Adrenal gland (tissue), 12 donors: ENCODE results near the gene KCTD20. TPM values are rescaled to one million over a fixed set of nuclear protein-coding genes. Genes with fewer than 3 reads are reported as not detected.

Experiments
- DNase-seq, 7 donors: peaks; one replicate each; pipeline ENCODE4 v3.0.0-alpha.2; 2019 to 2020
- H3K27ac ChIP-seq, 5 donors: fragments of 200-600 bp; sonication (generic) in 4 of 5; 1 replicate in 3 of 5; 2 replicates in 2 of 5; pipeline versions ENCODE4 v1.5.1 to v1.8.0; 2016 to 2020; ENCODE audit warnings: mild to moderate bottlenecking in 1 of 5
- H3K27me3 ChIP-seq: fragments of 200-600 bp; 2 replicates; pipeline ENCODE4 v1.8.0; 2021
- H3K36me3 ChIP-seq, 2 donors: fragments of 200-600 bp; replicated peaks in 1 of 2; 1 replicate in 1 of 2; 2 replicates in 1 of 2; pipeline versions ENCODE4 v1.5.1 to v1.8.0; 2018 to 2022
- H3K4me1 ChIP-seq, 2 donors: fragments of 200-600 bp; replicated peaks in 1 of 2; 1 replicate in 1 of 2; 2 replicates in 1 of 2; pipeline versions ENCODE4 v1.5.1 to v1.8.0; 2018 to 2021
- H3K4me3 ChIP-seq, 4 donors: fragments of 200-600 bp; sonication (generic) in 3 of 4; one replicate each; pipeline ENCODE4 v1.5.1; 2016 to 2018
- H3K9me3 ChIP-seq, 3 donors: fragments of 200-600 bp; sonication (generic) in 1 of 3; replicated peaks in 1 of 3; 1 replicate in 2 of 3; 2 replicates in 1 of 3; pipeline versions ENCODE4 v1.5.1 to v1.8.0; 2016 to 2021
- POLR2A ChIP-seq, 2 donors: fragments of 450-650 bp; IDR thresholded peaks; one replicate each; pipeline ENCODE4 v1.6.1; 2017; ENCODE audit warnings: antibody characterized with exemption in 2 of 2, mild to moderate bottlenecking in 2 of 2, moderate library complexity in 1 of 2
- WGBS, 4 donors: extraction: QIAGEN DNeasy Blood & Tissue Kit in 2 of 4; methylation state at CpG; one replicate each; pipeline versions ENCODE4 v1.1.5 to v1.1.7; 2013 to 2017; 5-methylcytosine and 5-hydroxymethylcytosine counted together
- intact Hi-C, 2 donors: fragments of 100-400 bp; cut with DNase I; formaldehyde crosslinking; loops; one replicate each; pipeline versions ENCODE4 v1.14.1 to v1.15.0; 2022 to 2023
- polyA plus RNA-seq, 3 donors: library from polyadenylated mRNA; stranded (reverse); fragments of 200-250 nt in 2 of 3; fragments of 350-450 nt in 1 of 3; fragmentation: Illumina TruSeq in 1 of 3; extraction: RNeasy Lipid Tissue Mini Kit (QIAGEN cat#74804) in 1 of 3; gene quantifications; one replicate each; pipeline ENCODE4 v1.2.3, GENCODE V29; 2013 to 2014
- total RNA-seq, 9 donors: library from RNA; depleted of rRNA in 4 of 9; stranded (reverse); fragments of >200 nt in 4 of 9; fragments of 120-200 nt in 1 of 9; fragmentation: NEBNext Ultra II Directional in 1 of 9; extraction: Animal tissue kit (Norgen Biotek cat#: 25700) in 1 of 9; gene quantifications; one replicate each; pipeline versions ENCODE4 v1.1.0 to v1.2.4, GENCODE V29; 2013 to 2023
- TF ChIP-seq, protein P1 (sequence below), 6 experiments: fragments of 450-650 bp in 4 of 6; fragments of 200-600 bp in 2 of 6; sonication (generic) in 1 of 6; IDR thresholded peaks; 1 replicate in 5 of 6; 2 replicates in 1 of 6; pipeline versions ENCODE4 v1.5.1 to v1.8.0; 2016 to 2021; ENCODE audit warnings: antibody characterized with exemption in 6 of 6, mild to moderate bottlenecking in 2 of 6, moderate library complexity in 1 of 6
- donor health status: healthy with polysubstance abuse.
- donor health status: Bipolar disorder and iron deficiency.
- donor health status: DM: yes; HTN: yes; CAD: no.
- donor health status: DM: no; HTN: no; CAD: no.
- donor health status: DM: no; HTN: no; CAD: no.
- donor health status: DM: yes; HTN: yes; CAD: no.

Gene KCTD20
- total and polyA plus RNA-seq, 12 donors: 15.3 to 78.0 (median 54.4) TPM

DNA sequence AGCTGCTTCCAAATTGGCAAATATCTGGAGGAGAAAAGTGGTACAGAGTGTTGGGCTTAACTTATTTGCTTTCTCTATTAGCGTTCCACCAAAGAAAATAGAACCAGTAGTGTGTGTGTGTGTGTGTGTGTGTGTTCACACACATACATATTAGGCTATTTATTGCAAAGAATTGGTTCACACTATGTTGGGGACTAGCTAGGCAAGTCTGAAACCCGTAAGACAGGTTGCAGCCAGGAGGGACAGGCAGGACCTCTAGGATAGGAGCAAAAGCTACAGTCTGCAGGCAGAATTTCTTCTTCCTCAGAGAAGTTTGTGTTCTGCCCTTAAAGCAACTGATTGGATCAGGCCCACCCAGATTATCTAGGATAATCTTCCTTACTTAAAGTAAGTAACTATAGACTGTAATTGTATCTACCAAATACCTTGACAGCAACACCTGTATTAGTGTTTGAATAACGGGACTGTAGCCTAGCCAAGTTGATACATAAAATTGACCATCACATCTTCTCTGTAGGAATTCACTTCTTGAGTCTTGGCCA is 12.8 kb downstream of the KCTD20 start:
- intact Hi-C loops: no loop called here

DNA sequence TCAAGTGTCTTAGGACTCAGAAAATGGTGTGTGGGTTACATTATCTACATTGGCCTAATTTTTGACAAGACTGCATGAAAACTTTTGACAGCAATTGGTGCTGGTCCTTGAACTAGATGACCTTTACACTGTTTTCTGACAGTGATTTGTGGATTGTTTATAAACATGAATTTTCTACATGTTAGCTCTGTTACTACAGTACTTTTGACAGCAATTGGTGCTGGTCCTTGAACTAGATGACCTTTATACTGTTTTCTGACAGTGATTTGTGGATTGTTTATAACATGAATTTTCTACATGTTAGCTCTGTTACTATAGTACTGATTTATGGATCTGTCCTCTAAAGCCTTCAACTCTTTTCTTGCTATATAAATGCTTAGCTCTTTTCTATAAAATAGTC is 16.7 kb downstream of the KCTD20 start:
- no peaks in the 10 kb centered on the region for H3K9me3 ChIP-seq
- TF ChIP-seq, protein P1, sequence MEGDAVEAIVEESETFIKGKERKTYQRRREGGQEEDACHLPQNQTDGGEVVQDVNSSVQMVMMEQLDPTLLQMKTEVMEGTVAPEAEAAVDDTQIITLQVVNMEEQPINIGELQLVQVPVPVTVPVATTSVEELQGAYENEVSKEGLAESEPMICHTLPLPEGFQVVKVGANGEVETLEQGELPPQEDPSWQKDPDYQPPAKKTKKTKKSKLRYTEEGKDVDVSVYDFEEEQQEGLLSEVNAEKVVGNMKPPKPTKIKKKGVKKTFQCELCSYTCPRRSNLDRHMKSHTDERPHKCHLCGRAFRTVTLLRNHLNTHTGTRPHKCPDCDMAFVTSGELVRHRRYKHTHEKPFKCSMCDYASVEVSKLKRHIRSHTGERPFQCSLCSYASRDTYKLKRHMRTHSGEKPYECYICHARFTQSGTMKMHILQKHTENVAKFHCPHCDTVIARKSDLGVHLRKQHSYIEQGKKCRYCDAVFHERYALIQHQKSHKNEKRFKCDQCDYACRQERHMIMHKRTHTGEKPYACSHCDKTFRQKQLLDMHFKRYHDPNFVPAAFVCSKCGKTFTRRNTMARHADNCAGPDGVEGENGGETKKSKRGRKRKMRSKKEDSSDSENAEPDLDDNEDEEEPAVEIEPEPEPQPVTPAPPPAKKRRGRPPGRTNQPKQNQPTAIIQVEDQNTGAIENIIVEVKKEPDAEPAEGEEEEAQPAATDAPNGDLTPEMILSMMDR (IDR thresholded peaks at IDR 0.05): no peak
- TF ChIP-seq POLR2A (IDR thresholded peaks at IDR 0.05): no peak
- DNase-seq: no peak
- intact Hi-C loops: no loop called here
- H3K36me3 ChIP-seq: no peaks in the 10 kb centered on the region
- H3K4me3 ChIP-seq: no peak overlapping the region
- H3K4me1 ChIP-seq: peaks cover 16 to 22% of the 10 kb centered on the region in 2 donors
- no peaks in the 10 kb centered on the region for H3K27me3 ChIP-seq
- H3K27ac ChIP-seq: no peak overlapping the region

More for the DNA sequence above, 12.8 kb downstream of the KCTD20 start:
- TF ChIP-seq POLR2A (IDR thresholded peaks at IDR 0.05): no peak
- no peak for DNase-seq
- Histone ChIP-seq H3K27ac (no peak overlapping the region), H3K4me1 (peaks cover 11 to 19% of the 10 kb centered on the region in 2 donors), H3K27me3 (no peaks in the 10 kb centered on the region), H3K9me3 (no peaks in the 10 kb centered on the region), H3K36me3 (no peaks in the 10 kb centered on the region), H3K4me3 (no peak overlapping the region)
- 93 to 98% (median 96%) methylated on average over 3 of the region's 3 CpGs for WGBS, 4 donors

DNA sequence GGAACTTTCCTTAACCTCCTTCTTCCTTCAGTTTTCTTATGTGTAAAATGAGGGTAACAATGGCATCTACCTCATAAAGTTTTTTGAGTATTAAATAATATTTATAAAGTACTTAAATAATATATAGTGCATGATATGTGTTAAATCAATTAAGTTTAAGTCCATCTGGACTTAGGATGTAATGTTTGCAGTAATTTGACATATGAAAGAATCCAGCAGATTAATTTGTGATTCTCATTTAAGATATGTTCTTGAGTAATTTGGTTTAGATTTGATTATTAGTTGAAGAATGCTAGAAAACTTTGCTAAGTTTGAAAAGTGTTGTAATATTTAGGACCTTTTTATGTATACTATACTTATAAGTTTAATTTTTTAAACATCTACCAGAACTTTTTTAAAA is 18.1 kb downstream of the KCTD20 start:
- DNase-seq: no peak
- Histone ChIP-seq H3K9me3 (no peaks in the 10 kb centered on the region), H3K4me3 (no peak overlapping the region), H3K27me3 (no peaks in the 10 kb centered on the region), H3K4me1 (peaks cover 16 to 22% of the 10 kb centered on the region in 2 donors), H3K27ac (no peak overlapping the region), H3K36me3 (no peaks in the 10 kb centered on the region)
- intact Hi-C loops: no loop called here
- TF ChIP-seq POLR2A (IDR thresholded peaks at IDR 0.05): no peak

DNA sequence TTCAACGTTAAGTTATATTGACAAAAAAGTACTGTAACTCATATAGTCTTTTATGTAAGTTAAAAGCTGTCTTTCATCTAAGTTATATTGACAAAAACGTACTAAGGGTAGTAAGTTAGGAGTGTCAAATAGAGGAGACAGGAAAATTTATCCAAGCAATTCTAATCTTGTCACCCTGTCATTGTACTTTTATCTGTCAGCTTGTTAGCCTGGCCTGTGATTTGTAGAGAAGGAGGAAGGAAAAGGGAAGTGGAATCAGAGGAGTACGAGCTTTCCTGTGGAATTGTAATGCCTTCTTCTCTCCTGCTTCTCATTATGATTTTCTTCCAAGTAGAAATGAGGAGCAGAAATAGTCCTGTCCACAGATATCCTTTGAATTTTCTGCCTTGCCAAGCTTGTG is 18.8 kb downstream of the KCTD20 start:
- no peaks in the 10 kb centered on the region for H3K36me3 ChIP-seq
- H3K27ac ChIP-seq: no peak overlapping the region
- no peak for DNase-seq
- no peaks in the 10 kb centered on the region for H3K27me3 ChIP-seq
- WGBS, 4 donors: 58 to 73% (median 67%) methylated on average over 3 of the region's 3 CpGs
- intact Hi-C loops: no loop called here
- TF ChIP-seq POLR2A (IDR thresholded peaks at IDR 0.05): no peak
- TF ChIP-seq, protein P1 (IDR thresholded peaks at IDR 0.05): no peak
- no peaks in the 10 kb centered on the region for H3K9me3 ChIP-seq
- H3K4me3 ChIP-seq: no peak overlapping the region
- H3K4me1 ChIP-seq: peaks cover 16 to 22% of the 10 kb centered on the region in 2 donors

DNA sequence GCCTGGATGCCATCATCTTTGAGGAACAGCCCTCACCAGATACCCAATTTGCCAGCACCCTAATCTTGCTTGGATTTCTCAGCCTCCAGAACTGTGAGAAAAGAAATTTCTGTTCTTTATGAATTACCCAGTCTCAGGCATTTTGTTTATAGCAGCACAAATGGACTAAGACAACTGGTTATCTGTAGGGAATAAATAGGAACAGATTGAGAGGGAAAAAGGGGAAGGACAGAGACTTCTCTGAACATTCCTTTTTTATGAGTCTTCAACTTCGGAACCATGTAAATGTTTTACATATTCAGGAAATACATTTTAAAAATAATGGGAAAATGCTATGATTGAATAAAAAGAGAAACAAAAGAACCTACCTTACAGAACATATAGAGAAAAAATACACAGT is 20.9 kb downstream of the KCTD20 start:
- intact Hi-C loops: no loop called here
- Histone ChIP-seq H3K4me1 (peaks cover 16 to 22% of the 10 kb centered on the region in 2 donors), H3K9me3 (no peaks in the 10 kb centered on the region), H3K27ac (no peak overlapping the region), H3K4me3 (no peak overlapping the region), H3K27me3 (no peaks in the 10 kb centered on the region), H3K36me3 (no peaks in the 10 kb centered on the region)
- TF ChIP-seq POLR2A (IDR thresholded peaks at IDR 0.05): no peak
- TF ChIP-seq, protein P1 (IDR thresholded peaks at IDR 0.05): no peak
- WGBS, 4 donors: 45 to 72% (median 51%) methylated on average over 1 of the region's 1 CpG
- DNase-seq: no peak
